ENCODE results near the gene PPP2R5C. TPM values are rescaled to one million over a fixed set of nuclear protein-coding genes. Genes with fewer than 3 reads are reported as not detected.

PPP2R5C gene
- total RNA-seq, 2 experiments from 2014 or later, result 232 to 281 TPM

- intact Hi-C loops (cut with DNase I, micrococcal nuclease), result no loop called here
- H3K4me3 Mint-ChIP-seq, result no peak overlapping the region
- no peaks in the 10 kb centered on the region for H3K4me1 Mint-ChIP-seq
- no peak for DNase-seq
- H3K9me3 Mint-ChIP-seq (ENCODE audit: low read depth), result no peaks in the 10 kb centered on the region
- ChIA-PET POLR2A (no interaction called here), CTCF (no interaction called here)
- peaks cover 8% of the 10 kb centered on the region for H3K36me3 Mint-ChIP-seq (ENCODE audit: low read depth)
- H3K27ac Mint-ChIP-seq, result no peak overlapping the region
- ATAC-seq, result no peak
- H3K27me3 Mint-ChIP-seq, result no peaks in the 10 kb centered on the region
Observed at GRCh38 chr14:101928415-101928841, 166.9 kb downstream of the PPP2R5C start.

- Mint-ChIP-seq H3K9me3 (ENCODE audit: low read depth) (no peaks in the 10 kb centered on the region), H3K27me3 (no peaks in the 10 kb centered on the region), H3K4me1 (no peaks in the 10 kb centered on the region), H3K27ac (no peak overlapping the region), H3K4me3 (no peak overlapping the region), H3K36me3 (ENCODE audit: low read depth) (peaks cover 8% of the 10 kb centered on the region)
- DNase-seq (no peak), ATAC-seq (no peak)
- intact Hi-C loops (cut with DNase I, micrococcal nuclease), result no loop called here
- CTCF ChIA-PET, result interaction anchor here (1.3 kb wide), 1 partner anchor 222 kb away, joined by 4 read pairs; no protein-coding TSS in a partner anchor
- POLR2A ChIA-PET, result no interaction called here
Observed at GRCh38 chr14:101929096-101929495, 167.6 kb downstream of the PPP2R5C start.

GRCh38 chr14:101929946-101930345 lies 168.4 kb downstream of the PPP2R5C start:
- no peak overlapping the region for H3K27ac Mint-ChIP-seq
- no peak overlapping the region for H3K4me3 Mint-ChIP-seq
- intact Hi-C loops (cut with DNase I, micrococcal nuclease), result no loop called here
- H3K36me3 Mint-ChIP-seq (ENCODE audit: low read depth), result peaks cover 5% of the 10 kb centered on the region
- POLR2A ChIA-PET, result no interaction called here
- H3K9me3 Mint-ChIP-seq (ENCODE audit: low read depth), result no peaks in the 10 kb centered on the region
- ATAC-seq, result no peak
- CTCF ChIA-PET, result interaction anchor here (0.6 to 1.3 kb wide), 2 partner anchors 167 to 223 kb away, joined by 4 read pairs; no protein-coding TSS in a partner anchor
- H3K27me3 Mint-ChIP-seq, result no peaks in the 10 kb centered on the region
- no peak for DNase-seq
- H3K4me1 Mint-ChIP-seq, result no peaks in the 10 kb centered on the region

- H3K27me3 Mint-ChIP-seq, result no peaks in the 10 kb centered on the region
- DNase-seq (no peak), ATAC-seq (no peak)
- H3K4me1 Mint-ChIP-seq, result no peaks in the 10 kb centered on the region
- H3K4me3 Mint-ChIP-seq, result no peak overlapping the region
- intact Hi-C loops (cut with DNase I, micrococcal nuclease), result no loop called here
- H3K9me3 Mint-ChIP-seq (ENCODE audit: low read depth), result no peaks in the 10 kb centered on the region
- H3K36me3 Mint-ChIP-seq (ENCODE audit: low read depth), result peaks cover 1% of the 10 kb centered on the region
- H3K27ac Mint-ChIP-seq, result no peak overlapping the region
- ChIA-PET CTCF (interaction anchor here (0.7 to 1.2 kb wide), 2 partner anchors 164 to 226 kb away, joined by 3 to 4 read pairs; no protein-coding TSS in a partner anchor), POLR2A (interaction anchor here (0.7 kb wide), 1 partner anchor 9 kb away, joined by 3 read pairs; no protein-coding TSS in a partner anchor)
Observed at GRCh38 chr14:101932673-101933072, 171.2 kb downstream of the PPP2R5C start.

- peaks cover 1% of the 10 kb centered on the region for H3K36me3 Mint-ChIP-seq (ENCODE audit: low read depth)
- H3K4me3 Mint-ChIP-seq, result no peak overlapping the region
- intact Hi-C loops (cut with DNase I, micrococcal nuclease), result no loop called here
- no peaks in the 10 kb centered on the region for H3K27me3 Mint-ChIP-seq
- ChIA-PET POLR2A (interaction anchor here (0.7 kb wide), 1 partner anchor 10 kb away, joined by 3 read pairs; no protein-coding TSS in a partner anchor), CTCF (interaction anchor here (0.6 to 1.2 kb wide), 4 partner anchors 25 to 227 kb away, joined by 3 to 4 read pairs (median 3); no protein-coding TSS in a partner anchor)
- no peak for ATAC-seq
- H3K4me1 Mint-ChIP-seq, result no peaks in the 10 kb centered on the region
- H3K27ac Mint-ChIP-seq, result no peak overlapping the region
- DNase-seq, result no peak
- no peaks in the 10 kb centered on the region for H3K9me3 Mint-ChIP-seq (ENCODE audit: low read depth)
Observed at GRCh38 chr14:101933209-101933608, 171.7 kb downstream of the PPP2R5C start.

DNA sequence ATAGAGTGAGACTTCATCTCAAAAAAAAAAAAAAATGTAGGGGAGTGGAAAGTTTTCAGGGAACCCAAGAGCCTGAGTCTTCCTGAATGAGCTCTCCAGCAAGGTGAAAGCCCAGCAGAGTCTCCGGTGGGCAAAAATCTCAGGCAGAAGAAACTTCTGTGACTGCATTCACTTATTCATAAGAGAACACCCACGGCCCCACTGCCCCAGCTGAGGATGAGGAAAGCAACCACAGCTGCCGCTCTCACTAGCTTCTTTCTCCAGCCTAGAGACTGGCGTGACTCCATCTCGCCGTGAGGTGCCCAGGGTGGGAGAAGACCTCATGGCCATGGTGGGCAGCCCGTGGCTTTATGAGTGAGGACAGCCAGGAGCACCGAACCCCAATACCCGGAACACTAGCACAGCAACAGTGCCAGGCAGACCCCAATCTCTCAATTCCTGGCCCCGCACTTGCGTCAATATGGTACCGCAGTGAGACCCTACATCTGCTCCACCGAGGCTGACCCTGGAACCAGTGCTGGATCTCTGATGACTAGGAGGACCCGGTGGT lies 173.2 kb downstream of the PPP2R5C start:
- intact Hi-C loops (cut with DNase I, micrococcal nuclease), result no loop called here
- POLR2A ChIA-PET, result no interaction called here
- Mint-ChIP-seq H3K27ac (no peak overlapping the region), H3K4me3 (no peak overlapping the region), H3K9me3 (ENCODE audit: low read depth) (no peaks in the 10 kb centered on the region), H3K27me3 (peaks cover 4% of the 10 kb centered on the region), H3K4me1 (peaks cover 3% of the 10 kb centered on the region), H3K36me3 (ENCODE audit: low read depth) (no peaks in the 10 kb centered on the region)
- ATAC-seq (no peak), DNase-seq (no peak)
- CTCF ChIA-PET, result interaction anchor here (0.6 to 0.9 kb wide), 2 partner anchors 228 to 802 kb away, joined by 3 read pairs; no protein-coding TSS in a partner anchor

DNA sequence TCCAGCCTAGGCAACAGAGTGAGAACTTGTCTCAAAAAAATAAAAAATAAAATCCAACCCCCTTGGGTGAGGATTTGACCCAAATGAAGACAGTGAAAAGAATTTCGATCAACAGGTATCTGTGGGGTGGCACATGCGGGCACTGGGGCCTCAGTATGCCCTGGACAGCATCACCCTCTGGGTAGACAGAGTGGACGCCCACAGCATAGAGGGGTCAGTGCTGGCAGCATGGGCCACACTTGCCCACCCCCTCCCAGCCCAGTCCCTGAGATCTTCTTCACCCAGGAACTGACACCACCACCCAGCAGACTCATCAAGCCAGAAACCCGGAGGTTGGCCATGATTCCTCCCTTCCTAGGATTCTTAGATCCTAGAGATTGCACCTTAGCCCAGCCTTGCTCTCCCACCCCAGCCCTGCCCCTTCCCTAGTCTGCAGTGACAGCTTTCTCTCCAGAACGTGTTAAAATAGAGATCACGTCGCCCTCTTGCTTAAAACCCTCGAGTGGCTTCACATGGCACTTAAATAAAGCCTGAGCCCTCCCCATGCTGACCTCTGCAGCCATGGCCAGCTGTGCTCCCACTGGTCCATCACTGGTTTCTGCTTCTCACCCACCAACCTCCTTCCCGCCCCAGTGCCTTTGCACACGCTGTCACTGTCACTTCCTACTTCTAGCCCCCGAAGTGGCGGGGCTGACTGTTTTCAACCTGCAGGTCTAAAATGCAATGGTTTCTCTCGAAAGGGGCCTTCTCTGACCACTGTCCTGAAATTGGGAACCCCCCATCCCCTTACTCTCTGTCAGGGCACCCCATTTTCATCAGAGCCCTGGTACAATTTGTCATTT lies 176.6 kb downstream of the PPP2R5C start:
- POLR2A ChIA-PET, result no interaction called here
- Mint-ChIP-seq H3K27me3 (peaks cover 20% of the 10 kb centered on the region), H3K27ac (no peak overlapping the region), H3K9me3 (ENCODE audit: low read depth) (no peaks in the 10 kb centered on the region), H3K4me1 (peaks cover 3% of the 10 kb centered on the region), H3K36me3 (ENCODE audit: low read depth) (no peaks in the 10 kb centered on the region), H3K4me3 (no peak overlapping the region)
- CTCF ChIA-PET, result interaction anchor here (0.6 kb wide), 1 partner anchor 77 kb away, joined by 4 read pairs; no protein-coding TSS in a partner anchor
- intact Hi-C loops (cut with DNase I, micrococcal nuclease), result no loop called here
- DNase-seq (no peak), ATAC-seq (no peak)

- DNase-seq, result no peak
- ATAC-seq, result no peak
- Mint-ChIP-seq H3K4me1 (peaks cover 3% of the 10 kb centered on the region), H3K4me3 (no peak overlapping the region), H3K9me3 (ENCODE audit: low read depth) (no peaks in the 10 kb centered on the region), H3K27me3 (peaks cover 25% of the 10 kb centered on the region), H3K27ac (no peak overlapping the region), H3K36me3 (ENCODE audit: low read depth) (no peaks in the 10 kb centered on the region)
- intact Hi-C loops (cut with DNase I, micrococcal nuclease), result no loop called here
- CTCF ChIA-PET, result no interaction called here
- POLR2A ChIA-PET, result no interaction called here
Observed at GRCh38 chr14:101939646-101940170, 178.2 kb downstream of the PPP2R5C start.

DNA sequence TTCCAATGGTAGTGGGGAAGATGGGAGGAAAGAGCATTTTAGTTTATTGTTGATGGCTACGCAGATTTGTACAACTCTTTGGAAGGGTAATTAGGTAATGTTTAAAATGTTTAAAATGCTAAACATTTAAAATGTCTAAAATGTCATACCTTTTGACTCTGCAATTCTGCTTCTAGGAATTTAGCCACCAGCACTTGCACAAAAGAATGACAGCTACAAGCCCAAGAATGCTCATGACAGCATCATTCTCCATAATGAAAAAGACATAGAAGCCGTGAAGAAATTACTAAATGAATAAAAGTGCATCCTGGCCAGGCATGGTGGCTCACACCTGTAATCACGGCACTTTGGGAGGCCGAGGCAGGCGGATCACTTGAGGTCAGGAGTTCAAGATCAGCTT lies 182.9 kb downstream of the PPP2R5C start:
- intact Hi-C loops (cut with DNase I, micrococcal nuclease), result no loop called here
- Mint-ChIP-seq H3K4me1 (peaks cover 11% of the 10 kb centered on the region), H3K36me3 (ENCODE audit: low read depth) (peaks cover 2% of the 10 kb centered on the region), H3K27ac (no peak overlapping the region), H3K27me3 (peaks cover 33% of the 10 kb centered on the region), H3K4me3 (no peak overlapping the region), H3K9me3 (ENCODE audit: low read depth) (no peaks in the 10 kb centered on the region)
- ATAC-seq (no peak), DNase-seq (no peak)
- CTCF ChIA-PET, result interaction anchor here (0.6 to 0.8 kb wide), 2 partner anchors 17 to 205 kb away, joined by 3 to 4 read pairs; no protein-coding TSS in a partner anchor
- POLR2A ChIA-PET, result no interaction called here

GRCh38 chr14:101945171-101945570 lies 183.7 kb downstream of the PPP2R5C start:
- Mint-ChIP-seq H3K4me3 (no peak overlapping the region), H3K27ac (no peak overlapping the region), H3K36me3 (ENCODE audit: low read depth) (peaks cover 2% of the 10 kb centered on the region), H3K27me3 (peaks cover 32% of the 10 kb centered on the region), H3K9me3 (ENCODE audit: low read depth) (no peaks in the 10 kb centered on the region), H3K4me1 (peaks cover 12% of the 10 kb centered on the region)
- intact Hi-C loops (cut with DNase I, micrococcal nuclease), result loop anchor here (5.0 kb wide), 7 partner anchors 103 to 1772 kb away; partner anchors contain the start of genes HSP90AA1 (in 1 of the 2), XRCC3 (in 1 of the 2), ZFYVE21 (in 1 of the 2) and ZNF839 (in 1 of the 2)
- no peak for ATAC-seq
- ChIA-PET CTCF (interaction anchor here (0.6 to 0.8 kb wide), 3 partner anchors 17 to 206 kb away, joined by 3 to 5 read pairs (median 4); no protein-coding TSS in a partner anchor), POLR2A (interaction anchor here (0.6 kb wide), 1 partner anchor 405 kb away, joined by 3 read pairs; no protein-coding TSS in a partner anchor)
- DNase-seq, result no peak

GRCh38 chr14:101947577-101947903 lies 186.0 kb downstream of the PPP2R5C start:
- peaks cover 20% of the 10 kb centered on the region for H3K27me3 Mint-ChIP-seq
- peaks cover 2% of the 10 kb centered on the region for H3K36me3 Mint-ChIP-seq (ENCODE audit: low read depth)
- peaks cover 12% of the 10 kb centered on the region for H3K4me1 Mint-ChIP-seq
- H3K27ac Mint-ChIP-seq, result peak overlapping the region; percentile 92
- DNase-seq (peak; percentile 50), ATAC-seq (peak; percentile 10)
- ChIA-PET POLR2A (no interaction called here), CTCF (interaction anchor here (0.6 to 2.0 kb wide), 6 partner anchors 18 to 240 kb away, joined by 3 to 8 read pairs (median 6); no protein-coding TSS in a partner anchor)
- intact Hi-C loops (cut with DNase I, micrococcal nuclease), result loop anchor here (5.0 kb wide), 7 partner anchors 105 to 1770 kb away; partner anchors contain the start of genes HSP90AA1 (in 1 of the 2), XRCC3 (in 1 of the 2), ZFYVE21 (in 1 of the 2) and ZNF839 (in 1 of the 2)
- peak overlapping the region; percentile 89 for H3K4me3 Mint-ChIP-seq
- H3K9me3 Mint-ChIP-seq (ENCODE audit: low read depth), result no peaks in the 10 kb centered on the region

Data from activated CD4-positive, alpha-beta T cell treated with anti-CD3 and anti-CD28 coated beads for 36 hours (primary cell).